Suprapubic skin (tissue), 3 donors: ENCODE results near the gene GAS7.

Experiments
- POLR2AphosphoS5 ChIP-seq, 3 donors: sonication (generic); formaldehyde crosslinking; IDR thresholded peaks; one replicate each; pipeline ENCODE4 v1.6.1; 2017; ENCODE audit warnings: antibody characterized with exemption in 3 of 3
- TF ChIP-seq, protein P1 (sequence below), 2 donors: fragments of 200-600 bp in 1 of 2; fragments of 450-650 bp in 1 of 2; sonication (generic) in 1 of 2; IDR thresholded peaks; one replicate each; pipeline ENCODE4 v1.5.1; 2016 to 2019; ENCODE audit warnings: antibody characterized with exemption in 2 of 2, mild to moderate bottlenecking in 1 of 2, moderate library complexity in 1 of 2

DNA sequence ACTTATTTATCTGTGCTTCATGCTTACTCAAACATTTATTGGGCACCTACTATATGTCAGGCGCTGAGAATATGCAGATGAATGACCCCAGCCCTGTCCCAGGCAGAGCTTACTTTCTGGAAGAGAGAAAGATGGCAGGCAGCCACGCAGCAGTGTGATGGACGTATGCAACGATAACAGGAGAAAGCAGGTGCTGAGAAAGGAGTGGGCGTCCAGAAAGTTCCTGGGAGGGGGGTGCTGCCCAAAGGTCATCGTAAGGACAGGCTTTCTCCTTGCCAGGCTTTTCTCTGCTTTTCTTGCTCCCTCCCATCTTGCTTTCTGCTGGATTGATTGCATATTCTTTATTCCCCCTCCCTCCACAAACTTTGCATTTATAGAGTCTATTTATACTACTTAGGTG lies 124.5 kb downstream of the GAS7 start:
- TF ChIP-seq, protein P1, sequence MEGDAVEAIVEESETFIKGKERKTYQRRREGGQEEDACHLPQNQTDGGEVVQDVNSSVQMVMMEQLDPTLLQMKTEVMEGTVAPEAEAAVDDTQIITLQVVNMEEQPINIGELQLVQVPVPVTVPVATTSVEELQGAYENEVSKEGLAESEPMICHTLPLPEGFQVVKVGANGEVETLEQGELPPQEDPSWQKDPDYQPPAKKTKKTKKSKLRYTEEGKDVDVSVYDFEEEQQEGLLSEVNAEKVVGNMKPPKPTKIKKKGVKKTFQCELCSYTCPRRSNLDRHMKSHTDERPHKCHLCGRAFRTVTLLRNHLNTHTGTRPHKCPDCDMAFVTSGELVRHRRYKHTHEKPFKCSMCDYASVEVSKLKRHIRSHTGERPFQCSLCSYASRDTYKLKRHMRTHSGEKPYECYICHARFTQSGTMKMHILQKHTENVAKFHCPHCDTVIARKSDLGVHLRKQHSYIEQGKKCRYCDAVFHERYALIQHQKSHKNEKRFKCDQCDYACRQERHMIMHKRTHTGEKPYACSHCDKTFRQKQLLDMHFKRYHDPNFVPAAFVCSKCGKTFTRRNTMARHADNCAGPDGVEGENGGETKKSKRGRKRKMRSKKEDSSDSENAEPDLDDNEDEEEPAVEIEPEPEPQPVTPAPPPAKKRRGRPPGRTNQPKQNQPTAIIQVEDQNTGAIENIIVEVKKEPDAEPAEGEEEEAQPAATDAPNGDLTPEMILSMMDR (IDR thresholded peaks at IDR 0.05), result no peak
- TF ChIP-seq POLR2AphosphoS5 (IDR thresholded peaks at IDR 0.05), result no peak
